Gastrocnemius medialis (tissue), 4 donors: Measurements from ENCODE around the gene FRY. TPM values are rescaled to one million over a fixed set of nuclear protein-coding genes. Genes with fewer than 3 reads are reported as not detected.

ENCODE experiments used
- ATAC-seq, 2 donors: fragments of 150-250 bp; one replicate each; pipeline ENCODE4 v1.9.1; 2016
- DNase-seq, 2 donors: peaks; one replicate each; pipeline ENCODE4 v3.0.0-alpha.2; 2019
- H3K27ac ChIP-seq, 4 donors: fragments of 200-600 bp; sonication (generic); 1 replicate in 1 of 4; 2 replicates in 3 of 4; pipeline ENCODE4 v1.5.1; 2016 to 2018; ENCODE audit warnings: mild to moderate bottlenecking in 2 of 4, moderate library complexity in 1 of 4
- H3K27me3 ChIP-seq, 3 donors: fragments of 200-600 bp; sonication (generic) in 2 of 3; 1 replicate in 1 of 3; 2 replicates in 2 of 3; pipeline versions ENCODE4 v1.5.1 to v1.6.0; 2016 to 2019; ENCODE audit warnings: mild to moderate bottlenecking in 1 of 3, moderate library complexity in 1 of 3
- H3K36me3 ChIP-seq, 2 donors: fragments of 200-600 bp; sonication (generic) in 1 of 2; one replicate each; pipeline ENCODE4 v1.5.1; 2017 to 2018
- H3K4me1 ChIP-seq, 2 donors: fragments of 200-600 bp; sonication (generic) in 1 of 2; one replicate each; pipeline ENCODE4 v1.5.1; 2016 to 2017; ENCODE audit warnings: mild to moderate bottlenecking in 2 of 2
- H3K4me3 ChIP-seq, 4 donors: fragments of 200-600 bp; sonication (generic) in 3 of 4; 1 replicate in 1 of 4; 2 replicates in 3 of 4; pipeline ENCODE4 v1.5.1; 2016 to 2019; ENCODE audit warnings: mild to moderate bottlenecking in 2 of 4
- H3K9me3 ChIP-seq, 3 donors: fragments of 200-600 bp; sonication (generic) in 2 of 3; 1 replicate in 1 of 3; 2 replicates in 2 of 3; pipeline ENCODE4 v1.5.1; 2016 to 2019
- CTCF ChIP-seq, 5 experiments: fragments of 450-650 bp in 3 of 5; fragments of 200-600 bp in 2 of 5; sonication (generic) in 2 of 5; IDR thresholded peaks in 4 of 5; conservative IDR thresholded peaks in 1 of 5; 1 replicate in 4 of 5; 2 replicates in 1 of 5; pipeline ENCODE4 v1.5.1; 2016 to 2019; ENCODE audit warnings: antibody characterized with exemption in 5 of 5, mild to moderate bottlenecking in 3 of 5, moderate library complexity in 3 of 5
- POLR2A ChIP-seq, 2 donors: fragments of 450-650 bp; IDR thresholded peaks; one replicate each; pipeline ENCODE4 v1.6.1; 2017; ENCODE audit warnings: antibody characterized with exemption in 2 of 2, mild to moderate bottlenecking in 2 of 2, moderate library complexity in 2 of 2
- in situ Hi-C, 4 donors: fragments of 200-750 bp; cut with MboI; loops; one replicate each; pipeline versions ENCODE4 v1.15.0 to v1.8.0; 2017; ENCODE audit warnings: low sequenced_read_pairs in 4 of 4
- intact Hi-C: fragments of 100-400 bp; cut with DNase I; formaldehyde crosslinking; loops from one replicate; pipeline ENCODE4 v1.15.1; 2023; ENCODE audit warnings: low total_unique reads
- total RNA-seq, 4 donors: library from RNA; depleted of rRNA; stranded (reverse); fragments of >200 nt; gene quantifications; one replicate each; pipeline versions ENCODE4 v1.1.0 to v1.2.3, GENCODE V29; 2016

The FRY gene
- total RNA-seq, 4 donors from 2014 or later: 10.1 to 48.3 (median 21.4) TPM

DNA sequence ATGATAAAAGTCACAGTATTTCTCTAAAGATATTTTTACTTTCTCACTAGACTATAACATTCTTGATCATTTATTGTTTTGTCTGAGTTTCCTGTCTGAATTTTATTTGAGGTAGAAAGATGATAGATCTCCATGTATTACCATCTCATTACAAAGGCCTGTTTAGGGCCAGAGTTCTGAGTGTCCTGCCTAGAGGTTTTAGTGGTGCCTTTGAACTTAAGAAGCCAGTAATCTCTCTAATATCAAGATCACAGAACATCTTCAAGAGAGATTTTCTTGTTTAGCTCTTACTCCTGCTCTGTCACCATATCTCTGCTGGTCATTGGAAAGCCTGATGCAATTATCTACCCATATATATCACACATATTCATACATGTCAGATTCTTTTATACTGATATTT is 182.1 kb downstream of the FRY start:
- Histone ChIP-seq H3K4me3 (no peak overlapping the region), H3K27ac (no peak overlapping the region), H3K4me1 (peaks cover 2 to 15% of the 10 kb centered on the region in 2 donors), H3K9me3 (no peaks in the 10 kb centered on the region), H3K36me3 (peaks cover 0 to 58% of the 10 kb centered on the region in 2 donors), H3K27me3 (no peaks in the 10 kb centered on the region)
- ATAC-seq (no peak), DNase-seq (no peak)
- intact Hi-C loops (loop anchor here (5.0 kb wide), 1 partner anchor 176 kb away; no protein-coding TSS in a partner anchor), in situ Hi-C loops (no loop called here)
- no peak for TF ChIP-seq POLR2A (IDR thresholded peaks at IDR 0.05)
- no peak for TF ChIP-seq CTCF (IDR thresholded peaks at IDR 0.05 in 4 of 5, conservative IDR thresholded peaks at IDR 0.05 in 1 of 5)

- no peaks in the 10 kb centered on the region for H3K27me3 ChIP-seq
- intact Hi-C loops: loop anchor here (5.0 kb wide), 1 partner anchor 177 kb away; no protein-coding TSS in a partner anchor
- DNase-seq (no peak), ATAC-seq (no peak)
- TF ChIP-seq CTCF (IDR thresholded peaks at IDR 0.05 in 4 of 5, conservative IDR thresholded peaks at IDR 0.05 in 1 of 5): no peak
- TF ChIP-seq POLR2A (IDR thresholded peaks at IDR 0.05): no peak
- peaks cover 2 to 15% of the 10 kb centered on the region in 2 donors for H3K4me1 ChIP-seq
- H3K36me3 ChIP-seq: peaks cover 0 to 54% of the 10 kb centered on the region in 2 donors
- no peaks in the 10 kb centered on the region for H3K9me3 ChIP-seq
- no peak overlapping the region for H3K4me3 ChIP-seq
- H3K27ac ChIP-seq: no peak overlapping the region
- in situ Hi-C loops: no loop called here
Observed at GRCh38 chr13:32214071-32214470, 182.5 kb downstream of the FRY start.

- intact Hi-C loops (no loop called here), in situ Hi-C loops (no loop called here)
- Histone ChIP-seq H3K27ac (no peak overlapping the region), H3K4me1 (peaks cover under 1 to 8% of the 10 kb centered on the region in 2 donors), H3K36me3 (peaks cover 0 to 33% of the 10 kb centered on the region in 2 donors), H3K9me3 (no peaks in the 10 kb centered on the region), H3K4me3 (no peak overlapping the region), H3K27me3 (no peaks in the 10 kb centered on the region)
- TF ChIP-seq CTCF (IDR thresholded peaks at IDR 0.05 in 4 of 5, conservative IDR thresholded peaks at IDR 0.05 in 1 of 5) (no peak), POLR2A (IDR thresholded peaks at IDR 0.05) (no peak)
- no peak for DNase-seq
- no peak for ATAC-seq
Observed at GRCh38 chr13:32216281-32216680, 184.7 kb downstream of the FRY start.

DNA sequence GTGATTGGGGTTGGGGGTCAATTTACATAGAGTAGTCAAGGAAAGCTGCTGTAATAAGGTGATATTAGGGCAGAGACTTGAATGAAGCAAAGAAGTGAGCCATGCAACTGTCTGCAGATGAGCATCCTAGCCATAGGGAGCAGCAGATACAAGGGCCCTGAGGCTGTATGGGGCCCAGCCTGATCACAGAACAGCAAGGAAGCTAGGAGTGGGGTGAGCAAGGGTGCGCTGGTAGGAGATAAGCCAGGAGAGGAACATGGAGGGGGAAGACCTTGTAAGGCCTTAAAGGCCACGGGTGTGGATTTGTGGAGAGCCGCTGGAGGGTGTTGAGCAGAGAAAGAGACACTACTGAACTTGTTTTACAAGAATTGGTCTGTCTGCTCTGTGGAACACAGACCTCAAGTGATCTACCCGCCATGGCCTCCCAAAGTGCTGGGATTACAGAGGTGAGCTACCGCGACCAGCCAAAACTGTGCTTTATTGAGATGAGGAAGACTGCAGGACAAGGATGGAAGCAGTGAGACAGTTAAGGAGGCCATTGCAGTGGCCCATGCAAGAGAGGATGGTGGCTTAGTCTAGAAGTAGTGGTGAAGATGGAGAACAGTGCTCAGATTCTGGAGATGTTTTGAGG is 190.6 kb downstream of the FRY start:
- no peak for TF ChIP-seq POLR2A (IDR thresholded peaks at IDR 0.05)
- no peak for TF ChIP-seq CTCF (IDR thresholded peaks at IDR 0.05 in 4 of 5, conservative IDR thresholded peaks at IDR 0.05 in 1 of 5)
- H3K4me1 ChIP-seq: no peaks in the 10 kb centered on the region
- in situ Hi-C loops: no loop called here
- no peak for ATAC-seq
- peaks cover 0 to 38% of the 10 kb centered on the region in 2 donors for H3K36me3 ChIP-seq
- no peaks in the 10 kb centered on the region for H3K27me3 ChIP-seq
- H3K27ac ChIP-seq: no peak overlapping the region
- H3K9me3 ChIP-seq: no peaks in the 10 kb centered on the region
- H3K4me3 ChIP-seq: no peak overlapping the region
- DNase-seq: no peak
- intact Hi-C loops: no loop called here

DNA sequence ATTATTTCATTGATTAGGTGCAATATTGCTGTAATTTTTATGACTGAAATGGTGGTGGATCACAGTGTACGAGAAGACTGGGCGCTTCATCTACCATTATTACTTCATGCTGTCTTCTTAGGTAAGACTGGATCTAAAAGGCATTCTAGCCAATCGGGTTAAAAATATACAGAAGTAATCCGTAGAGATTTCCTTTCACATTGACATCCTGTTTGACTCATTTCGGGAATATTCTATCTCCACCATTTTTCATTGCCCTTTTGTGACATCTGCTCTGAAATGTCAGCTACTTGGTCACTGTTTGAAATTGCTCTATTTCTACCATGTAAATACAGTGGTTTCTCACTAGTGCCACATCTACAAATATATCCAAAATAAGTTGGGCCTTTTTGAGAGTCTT is 193.3 kb downstream of the FRY start:
- Histone ChIP-seq H3K27ac (no peak overlapping the region), H3K27me3 (no peaks in the 10 kb centered on the region), H3K4me1 (no peaks in the 10 kb centered on the region), H3K36me3 (peaks cover 0 to 51% of the 10 kb centered on the region in 2 donors), H3K9me3 (no peaks in the 10 kb centered on the region), H3K4me3 (no peak overlapping the region)
- intact Hi-C loops (no loop called here), in situ Hi-C loops (no loop called here)
- DNase-seq: no peak
- no peak for ATAC-seq
- TF ChIP-seq CTCF (IDR thresholded peaks at IDR 0.05 in 4 of 5, conservative IDR thresholded peaks at IDR 0.05 in 1 of 5) (no peak), POLR2A (IDR thresholded peaks at IDR 0.05) (no peak)
